ENCODE data around the gene ZMYM3.
"Not testable (repeated sequence)": the region's sequence is repeated elsewhere in the genome, so short reads cannot be mapped to it uniquely, and the experiment has no call there.

The ZMYM3 gene

DNA sequence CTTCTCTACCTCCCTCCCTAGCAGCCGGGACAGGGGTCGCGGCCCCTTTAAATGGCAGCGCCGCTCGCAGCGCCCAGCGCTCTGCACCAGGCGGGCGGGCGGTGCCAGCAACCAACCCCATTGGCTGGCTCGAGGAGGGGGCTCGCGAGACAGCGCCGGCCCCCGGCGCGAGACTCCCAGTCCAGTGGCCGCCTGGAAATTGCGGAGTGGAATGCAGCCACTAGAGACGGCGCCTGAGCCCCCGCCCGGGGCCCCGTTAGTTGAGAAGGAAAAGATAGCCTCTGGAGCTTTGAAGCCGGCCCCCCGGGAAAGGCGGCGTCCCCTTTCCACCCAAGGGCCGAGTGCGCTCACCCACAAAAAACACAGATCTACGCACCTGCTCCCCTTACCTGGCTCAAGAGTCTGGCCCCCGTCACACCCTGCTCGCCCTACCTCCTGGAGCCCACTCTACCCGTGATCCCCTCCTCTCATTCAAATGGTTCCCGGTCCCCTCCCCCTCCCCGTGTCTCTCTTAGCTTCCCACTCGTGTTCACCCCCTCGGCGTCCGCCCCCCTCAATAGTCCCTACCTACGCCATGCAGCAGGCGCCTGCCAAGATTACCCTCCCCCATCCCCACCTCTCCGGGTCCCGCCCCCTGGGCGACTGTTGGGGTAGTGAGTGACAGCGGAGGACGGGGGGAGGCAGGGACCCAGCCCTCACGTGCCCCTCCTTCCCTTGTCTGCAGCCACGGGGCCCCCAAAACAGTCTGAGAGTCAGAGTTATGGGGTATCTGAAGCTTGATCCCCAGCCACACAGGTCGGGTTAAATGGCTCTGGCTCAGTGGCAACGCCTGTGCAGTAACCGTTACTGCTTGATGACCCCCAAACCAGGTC lies at the start of gene ZMYM3:
TSS of gene ZMYM3 (minus strand) at position 49 of the 872 bp plus-strand sequence. CDS start 885 bp downstream, outside the sequence.
- H3K4me3 ChIP-seq (ENCODE audit: low read depth, low read length), result peak within 1 kb of the TSS; percentile 72
- H3K9ac ChIP-seq (ENCODE audit: low read length), result peak within 1 kb of the TSS; percentile 77
- peaks cover 24% of the 10 kb centered on the region; the same call in 1 of the 2 replicates for H3K4me1 ChIP-seq (ENCODE audit: control insufficient read depth, insufficient read depth, low read length)
- peaks cover 19% of the 10 kb centered on the region for H3K36me3 ChIP-seq (ENCODE audit: control insufficient read depth, insufficient read depth, low read length)
- peak within 1 kb of the TSS; percentile 56; the same call in 1 of the 2 replicates for H3K27ac ChIP-seq (ENCODE audit: low read depth, low read length)
- H3K9me3 ChIP-seq (ENCODE audit: control insufficient read depth, insufficient read depth, low read depth, low read length), result peaks cover 4% of the 10 kb centered on the region; the same call in 1 of the 2 replicates
- no peaks in the 10 kb centered on the region for H3K27me3 ChIP-seq (ENCODE audit: control insufficient read depth, insufficient read depth, low read length)

DNA sequence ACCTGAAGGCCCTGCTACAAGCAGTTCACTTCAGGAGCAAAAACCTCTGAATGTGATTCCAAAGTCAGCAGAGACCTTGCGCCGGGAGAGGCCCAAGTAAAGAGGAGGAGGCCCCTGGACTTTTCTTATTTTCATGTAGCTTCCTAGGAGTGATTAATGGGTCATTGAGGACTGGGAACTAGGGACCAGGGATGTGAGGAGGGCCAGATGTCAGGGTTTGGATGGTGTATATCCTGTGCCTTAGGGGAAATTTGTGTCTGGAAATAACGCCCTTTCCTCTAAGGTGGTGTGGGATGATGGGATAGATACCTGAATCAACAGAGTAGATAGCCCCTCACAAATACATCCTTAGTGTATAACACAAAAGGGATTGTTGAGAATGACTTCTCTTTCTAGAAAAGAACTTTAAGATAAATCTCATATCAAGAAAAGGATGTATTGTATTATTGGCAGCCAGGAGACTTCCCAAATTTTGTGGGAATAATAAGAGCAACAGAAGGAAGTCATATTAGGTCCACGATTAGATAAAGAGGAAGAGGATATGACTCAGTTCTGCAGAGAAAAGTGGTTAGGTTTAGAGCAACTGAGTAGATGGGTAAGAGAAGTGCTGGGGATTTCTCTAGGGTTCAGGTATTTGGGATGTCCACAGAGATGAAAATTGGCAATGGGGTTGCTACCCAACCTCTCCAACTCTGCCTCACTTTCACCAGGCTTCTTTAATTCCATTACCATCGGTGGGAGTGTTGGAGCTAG lies 48.7 kb upstream of the ZMYM3 start:
- Histone ChIP-seq H3K4me3 (ENCODE audit: low read depth, low read length) (no peak overlapping the region), H3K27ac (ENCODE audit: low read depth, low read length) (no peak overlapping the region), H3K9me3 (ENCODE audit: control insufficient read depth, insufficient read depth, low read depth, low read length) (no peaks in the 10 kb centered on the region; the same call in 1 of the 2 replicates), H3K4me1 (ENCODE audit: control insufficient read depth, insufficient read depth, low read length) (no peaks in the 10 kb centered on the region), H3K36me3 (ENCODE audit: control insufficient read depth, insufficient read depth, low read length) (peaks cover 68% of the 10 kb centered on the region), H3K9ac (ENCODE audit: low read length) (no peak overlapping the region), H3K27me3 (ENCODE audit: control insufficient read depth, insufficient read depth, low read length) (no peaks in the 10 kb centered on the region)

DNA sequence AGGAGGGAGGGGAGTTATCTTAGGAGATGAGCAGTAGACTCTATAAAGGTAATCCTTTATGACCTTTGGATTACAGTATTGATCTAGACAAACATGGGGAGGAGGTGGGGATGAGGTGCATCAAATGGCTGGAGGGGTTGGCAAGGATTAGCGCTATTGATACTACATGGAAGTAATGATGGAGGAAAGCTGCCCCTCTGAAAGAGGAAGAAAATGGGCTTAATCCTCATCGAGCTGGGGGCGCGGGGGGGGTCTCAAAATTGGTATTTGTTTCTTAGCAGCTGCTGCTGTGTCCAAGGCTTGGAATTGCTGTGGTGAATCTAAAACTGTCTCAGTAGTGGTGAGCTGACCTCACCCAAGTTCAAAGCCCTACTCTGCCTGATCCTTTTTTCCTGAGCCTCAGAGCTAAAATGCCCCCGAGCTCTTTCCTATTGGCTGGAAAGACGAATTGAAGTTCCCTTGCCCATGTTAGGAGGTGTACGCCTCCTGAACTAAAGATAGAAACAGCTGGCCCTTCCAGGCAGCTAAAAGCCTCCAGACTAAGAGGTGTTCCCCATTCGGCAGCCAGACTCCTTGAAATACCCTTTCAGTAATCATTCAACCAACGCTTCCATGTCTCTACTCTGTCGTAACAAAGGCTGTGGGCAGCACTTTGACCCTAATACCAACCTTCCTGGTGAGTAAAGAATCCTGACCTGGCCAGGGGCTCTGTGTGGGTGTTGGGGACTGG lies 47.4 kb upstream of the ZMYM3 start, which contains the start of gene ITGB1BP2:
TSS of gene ITGB1BP2 (plus strand) at position 556 of the 730 bp plus-strand sequence. CDS start at position 613, 57 bp downstream.
- Histone ChIP-seq H3K27ac (ENCODE audit: low read depth, low read length) (no peak within 1 kb of the TSS), H3K4me1 (ENCODE audit: control insufficient read depth, insufficient read depth, low read length) (no peaks in the 10 kb centered on the region), H3K9ac (ENCODE audit: low read length) (no peak within 1 kb of the TSS), H3K4me3 (ENCODE audit: low read depth, low read length) (no peak within 1 kb of the TSS), H3K27me3 (ENCODE audit: control insufficient read depth, insufficient read depth, low read length) (no peaks in the 10 kb centered on the region), H3K9me3 (ENCODE audit: control insufficient read depth, insufficient read depth, low read depth, low read length) (no peaks in the 10 kb centered on the region; the same call in 1 of the 2 replicates), H3K36me3 (ENCODE audit: control insufficient read depth, insufficient read depth, low read length) (peaks cover 81% of the 10 kb centered on the region)

DNA sequence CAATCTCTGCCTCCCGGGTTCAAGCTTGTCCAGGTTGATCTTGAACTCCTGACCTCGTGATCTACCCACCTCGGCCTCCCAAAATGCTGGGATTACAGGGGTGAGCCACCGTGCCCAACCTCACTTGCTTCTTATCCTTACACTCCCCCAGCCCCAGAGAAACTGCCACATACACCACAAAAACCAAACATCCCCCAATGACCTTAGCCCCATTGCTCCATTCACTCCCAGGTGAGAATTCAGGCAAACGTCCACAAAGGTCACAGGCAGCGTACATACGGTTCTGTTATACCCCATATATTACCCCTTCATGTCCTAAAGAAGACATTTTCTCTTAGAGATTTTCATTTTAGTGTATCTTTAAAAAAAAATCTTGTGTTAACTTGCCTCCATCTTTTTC lies 46.6 kb upstream of the ZMYM3 start:
- H3K4me3 ChIP-seq (ENCODE audit: low read depth, low read length); H3K27me3 ChIP-seq (ENCODE audit: control insufficient read depth, insufficient read depth, low read length); H3K27ac ChIP-seq (ENCODE audit: low read depth, low read length); H3K9ac ChIP-seq (ENCODE audit: low read length); H3K4me1 ChIP-seq (ENCODE audit: control insufficient read depth, insufficient read depth, low read length); H3K9me3 ChIP-seq (ENCODE audit: control insufficient read depth, insufficient read depth, low read depth, low read length): not testable (repeated sequence)
- H3K36me3 ChIP-seq (ENCODE audit: control insufficient read depth, insufficient read depth, low read length), result peaks cover 89% of the 10 kb centered on the region

DNA sequence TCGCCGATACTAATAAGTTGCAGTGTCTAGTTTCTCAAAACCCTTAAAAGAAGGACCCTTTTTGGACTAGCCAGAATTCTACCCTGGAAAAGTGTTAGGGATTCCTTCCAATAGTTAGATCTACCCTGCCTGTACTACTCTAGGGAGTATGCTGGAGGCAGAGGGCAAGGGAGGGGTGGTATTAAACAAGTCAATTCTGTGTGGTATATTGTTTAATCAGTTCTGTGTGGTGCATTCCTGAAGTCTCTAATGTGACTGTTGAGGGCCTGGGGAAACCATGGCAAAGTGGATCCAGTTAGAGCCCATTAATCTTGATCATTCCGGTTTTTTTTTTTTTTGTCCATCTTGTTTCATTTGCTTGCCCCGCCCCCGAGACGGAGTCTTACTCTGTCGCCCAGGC lies 46.1 kb upstream of the ZMYM3 start:
- H3K27ac ChIP-seq (ENCODE audit: low read depth, low read length); H3K4me3 ChIP-seq (ENCODE audit: low read depth, low read length); H3K9me3 ChIP-seq (ENCODE audit: control insufficient read depth, insufficient read depth, low read depth, low read length); H3K9ac ChIP-seq (ENCODE audit: low read length); H3K4me1 ChIP-seq (ENCODE audit: control insufficient read depth, insufficient read depth, low read length); H3K27me3 ChIP-seq (ENCODE audit: control insufficient read depth, insufficient read depth, low read length): not testable (repeated sequence)
- H3K36me3 ChIP-seq (ENCODE audit: control insufficient read depth, insufficient read depth, low read length), result peaks cover 89% of the 10 kb centered on the region

DNA sequence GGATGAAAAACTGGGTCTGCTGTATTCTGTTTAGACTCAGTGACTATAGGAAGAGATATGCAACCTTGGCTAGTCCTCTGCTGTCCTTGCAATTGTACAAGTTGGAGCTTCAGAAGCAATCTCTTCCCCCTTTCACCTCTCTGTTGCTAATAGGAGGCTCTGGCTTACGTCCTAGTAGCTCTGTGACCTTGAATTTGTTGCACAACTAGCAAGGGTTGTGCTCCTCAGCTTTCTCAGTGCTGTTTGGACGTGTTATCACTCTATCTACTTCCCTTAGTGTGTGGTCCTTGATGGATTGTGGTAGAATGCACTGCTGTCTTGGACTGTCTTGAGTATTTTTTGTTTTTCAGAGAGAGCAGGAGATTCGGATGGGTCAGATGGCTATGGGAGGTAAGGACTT lies 44.2 kb upstream of the ZMYM3 start:
- H3K4me1 ChIP-seq (ENCODE audit: control insufficient read depth, insufficient read depth, low read length), result no peaks in the 10 kb centered on the region
- no peak overlapping the region for H3K4me3 ChIP-seq (ENCODE audit: low read depth, low read length)
- H3K27ac ChIP-seq (ENCODE audit: low read depth, low read length), result no peak overlapping the region
- no peak overlapping the region for H3K9ac ChIP-seq (ENCODE audit: low read length)
- H3K9me3 ChIP-seq (ENCODE audit: control insufficient read depth, insufficient read depth, low read depth, low read length), result no peaks in the 10 kb centered on the region; the same call in 1 of the 2 replicates
- peaks cover 86% of the 10 kb centered on the region for H3K36me3 ChIP-seq (ENCODE audit: control insufficient read depth, insufficient read depth, low read length)
- H3K27me3 ChIP-seq (ENCODE audit: control insufficient read depth, insufficient read depth, low read length), result no peaks in the 10 kb centered on the region

DNA sequence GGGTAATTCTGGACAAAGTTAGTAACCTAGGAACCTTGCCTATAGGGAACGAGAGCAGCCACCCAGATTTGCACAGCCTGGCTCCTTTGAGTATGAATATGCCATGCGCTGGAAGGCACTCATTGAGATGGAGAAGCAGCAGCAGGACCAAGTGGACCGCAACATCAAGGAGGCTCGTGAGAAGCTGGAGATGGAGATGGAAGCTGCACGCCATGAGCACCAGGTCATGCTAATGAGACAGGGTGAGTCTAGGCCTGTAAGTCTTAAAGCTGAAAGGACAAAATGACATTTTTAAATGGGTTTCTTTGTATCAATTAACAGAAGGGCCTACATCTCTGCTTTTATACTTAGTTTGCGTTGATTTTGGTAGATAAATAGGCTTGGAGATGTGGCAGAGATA lies 42.9 kb upstream of the ZMYM3 start:
- no peak overlapping the region for H3K9ac ChIP-seq (ENCODE audit: low read length)
- no peaks in the 10 kb centered on the region; the same call in 1 of the 2 replicates for H3K9me3 ChIP-seq (ENCODE audit: control insufficient read depth, insufficient read depth, low read depth, low read length)
- no peaks in the 10 kb centered on the region for H3K4me1 ChIP-seq (ENCODE audit: control insufficient read depth, insufficient read depth, low read length)
- peaks cover 87% of the 10 kb centered on the region for H3K36me3 ChIP-seq (ENCODE audit: control insufficient read depth, insufficient read depth, low read length)
- H3K27me3 ChIP-seq (ENCODE audit: control insufficient read depth, insufficient read depth, low read length), result no peaks in the 10 kb centered on the region
- no peak overlapping the region for H3K27ac ChIP-seq (ENCODE audit: low read depth, low read length)
- H3K4me3 ChIP-seq (ENCODE audit: low read depth, low read length), result no peak overlapping the region

DNA sequence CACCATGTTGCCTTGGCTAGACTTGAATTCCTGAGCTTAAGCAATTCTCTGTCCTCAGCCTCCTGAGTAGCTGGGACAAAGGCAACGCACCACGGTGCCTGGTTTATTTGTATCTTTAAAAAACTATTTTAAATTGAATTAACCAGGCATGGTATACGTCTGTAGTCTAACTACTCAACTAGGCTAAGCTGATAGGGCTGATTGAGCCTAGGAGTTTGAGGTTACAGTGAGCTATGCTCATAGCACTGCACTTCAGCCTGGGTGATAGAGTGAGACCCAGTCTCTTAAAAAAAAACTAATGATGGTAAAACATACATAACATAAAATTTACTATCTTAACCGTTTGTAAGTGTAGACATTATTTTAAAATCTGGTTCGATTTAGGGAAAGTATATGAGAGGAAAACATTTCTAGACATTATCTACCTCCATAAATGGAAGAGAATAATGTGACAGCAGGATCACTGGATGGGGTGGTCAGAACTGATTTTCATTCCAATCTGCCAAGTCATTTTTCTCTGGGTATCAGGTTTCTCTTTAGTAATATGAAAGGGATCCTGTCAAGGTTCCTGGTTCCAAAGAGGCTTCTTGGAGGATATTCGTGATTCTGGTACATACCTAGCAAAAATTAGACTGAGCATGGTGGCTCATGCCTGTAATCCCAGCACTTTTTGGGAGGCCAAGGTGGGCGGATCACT lies 38.9 kb upstream of the ZMYM3 start:
- H3K9ac ChIP-seq (ENCODE audit: low read length), result no peak overlapping the region
- H3K4me1 ChIP-seq (ENCODE audit: control insufficient read depth, insufficient read depth, low read length), result no peaks in the 10 kb centered on the region
- no peak overlapping the region for H3K4me3 ChIP-seq (ENCODE audit: low read depth, low read length)
- H3K27me3 ChIP-seq (ENCODE audit: control insufficient read depth, insufficient read depth, low read length), result no peaks in the 10 kb centered on the region
- no peaks in the 10 kb centered on the region; the same call in 1 of the 2 replicates for H3K9me3 ChIP-seq (ENCODE audit: control insufficient read depth, insufficient read depth, low read depth, low read length)
- H3K27ac ChIP-seq (ENCODE audit: low read depth, low read length), result no peak overlapping the region
- H3K36me3 ChIP-seq (ENCODE audit: control insufficient read depth, insufficient read depth, low read length), result peaks cover 86% of the 10 kb centered on the region

DNA sequence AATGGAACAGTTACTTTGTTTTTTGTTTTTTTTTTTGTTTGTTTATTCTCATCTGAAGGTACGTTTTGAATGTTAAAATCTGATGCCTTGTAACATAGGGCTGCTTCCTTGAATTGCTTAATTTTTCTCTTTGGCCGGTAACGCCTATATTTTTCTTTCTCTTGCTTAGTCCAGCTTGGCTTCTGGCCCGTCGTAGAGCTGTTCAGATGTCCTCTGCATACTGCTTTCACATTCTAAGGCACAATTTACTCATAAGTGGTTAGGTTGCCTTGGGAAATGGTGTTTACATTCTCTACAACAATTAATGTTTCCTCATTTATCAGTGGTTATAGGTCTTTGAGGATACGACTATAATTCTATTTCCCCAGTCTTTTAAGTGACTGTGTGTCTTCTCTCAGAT lies 37.4 kb upstream of the ZMYM3 start:
- H3K27ac ChIP-seq (ENCODE audit: low read depth, low read length), result no peak overlapping the region

DNA sequence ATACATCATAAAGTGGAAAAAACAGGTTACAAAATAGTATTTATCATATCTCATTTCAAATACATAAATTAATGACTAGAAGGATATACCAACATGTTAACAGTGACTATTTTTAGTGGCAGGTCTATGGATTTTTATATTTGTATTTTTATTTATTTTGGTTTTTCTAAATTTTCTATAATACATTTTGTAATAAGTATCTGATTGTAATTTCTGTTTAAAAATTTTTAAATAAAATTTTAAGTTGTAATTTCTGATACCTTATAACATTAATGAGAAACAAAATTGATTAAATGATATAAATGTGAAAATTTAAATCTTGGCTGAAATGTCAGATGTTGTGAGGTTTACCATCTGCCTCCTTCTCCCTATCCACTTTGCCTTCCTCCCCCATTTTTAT lies 32.0 kb upstream of the ZMYM3 start:
- Histone ChIP-seq H3K4me3 (ENCODE audit: low read depth, low read length) (peak overlapping the region; percentile 94), H3K27me3 (ENCODE audit: control insufficient read depth, insufficient read depth, low read length) (no peaks in the 10 kb centered on the region), H3K27ac (ENCODE audit: low read depth, low read length) (no peak overlapping the region), H3K36me3 (ENCODE audit: control insufficient read depth, insufficient read depth, low read length) (peaks cover 54% of the 10 kb centered on the region), H3K9me3 (ENCODE audit: control insufficient read depth, insufficient read depth, low read depth, low read length) (peaks cover 3% of the 10 kb centered on the region; the same call in 1 of the 2 replicates), H3K9ac (ENCODE audit: low read length) (no peak overlapping the region), H3K4me1 (ENCODE audit: control insufficient read depth, insufficient read depth, low read length) (peaks cover 7% of the 10 kb centered on the region)

More for the DNA sequence above, 37.4 kb upstream of the ZMYM3 start:
- no peaks in the 10 kb centered on the region for H3K27me3 ChIP-seq (ENCODE audit: control insufficient read depth, insufficient read depth, low read length)
- H3K9ac ChIP-seq (ENCODE audit: low read length), result no peak overlapping the region
- peaks cover 81% of the 10 kb centered on the region for H3K36me3 ChIP-seq (ENCODE audit: control insufficient read depth, insufficient read depth, low read length)
- H3K4me3 ChIP-seq (ENCODE audit: low read depth, low read length), result no peak overlapping the region
- H3K4me1 ChIP-seq (ENCODE audit: control insufficient read depth, insufficient read depth, low read length), result no peaks in the 10 kb centered on the region
- no peaks in the 10 kb centered on the region for H3K9me3 ChIP-seq (ENCODE audit: control insufficient read depth, insufficient read depth, low read depth, low read length)
